OCI-LY3 (cell line): ENCODE measurements around the gene TMEM119.

Experiments
- H2AFZ ChIP-seq: fragments of 200-600, 300-600 bp; shearing (Covaris generic); 2 replicates; pipeline ENCODE4 v1.6.0; 2014; ENCODE audit warnings: antibody characterized with exemption, low read depth, low read length
- H3K27ac ChIP-seq: fragments of 200-600, 300-600 bp; sonication (generic); 2 replicates; pipeline ENCODE4 v1.5.1; 2014; ENCODE audit warnings: mild to moderate bottlenecking, low read length, moderate library complexity, mixed read lengths
- H3K27me3 ChIP-seq: fragments of 200-600, 300-600 bp; sonication (generic); 2 replicates; pipeline ENCODE4 v1.6.1; 2014; ENCODE audit warnings: low read depth, low read length, mixed read lengths
- H3K36me3 ChIP-seq: fragments of 200-600, 300-600 bp; sonication (generic); replicated peaks from 2 replicates; pipeline ENCODE3; 2014; ENCODE audit warnings: low read depth, low read length, mixed read lengths
- H3K4me1 ChIP-seq: fragments of 300-600, 200-600 bp; sonication (generic); 2 replicates; pipeline ENCODE4 v1.6.1; 2014; ENCODE audit warnings: low read length, mixed read lengths
- H3K4me2 ChIP-seq: fragments of 200-600, 300-600 bp; sonication (generic); 2 replicates; pipeline ENCODE4 v1.6.1; 2014; ENCODE audit warnings: low read length, mixed read lengths
- H3K4me3 ChIP-seq: fragments of 300-600, 200-600 bp; sonication (generic); 2 replicates; pipeline ENCODE4 v1.5.1; 2014; ENCODE audit warnings: antibody characterized with exemption, mild to moderate bottlenecking, low read length, moderate library complexity
- H3K79me2 ChIP-seq: fragments of 300-600, 200-600 bp; shearing (Covaris generic); 2 replicates; pipeline ENCODE4 v1.6.1; 2014; ENCODE audit warnings: mild to moderate bottlenecking, low read length, mixed read lengths
- H3K9ac ChIP-seq: fragments of 300-600, 200-600 bp; shearing (Covaris generic); 2 replicates; pipeline ENCODE4 v1.6.0; 2014; ENCODE audit warnings: mild to moderate bottlenecking, low read length, moderate library complexity
- H3K9me3 ChIP-seq: fragments of 200-600, 300-600 bp; shearing (Covaris generic); 2 replicates; pipeline ENCODE4 v1.6.1; 2014; ENCODE audit warnings: low read length, mixed read lengths; ENCODE audit not compliant: insufficient read depth
- H4K20me1 ChIP-seq: fragments of 200-600, 300-600 bp; sonication (generic); 2 replicates; pipeline ENCODE4 v1.6.1; 2016; ENCODE audit warnings: low read length, mixed read lengths; ENCODE audit not compliant: insufficient read depth
- CTCF ChIP-seq: fragments of 200-600, 300-600 bp; sonication (generic); IDR thresholded peaks from 2 replicates; pipeline ENCODE4 v1.5.1; 2014; ENCODE audit warnings: antibody characterized with exemption, low read length, low read depth
- EZH2phosphoT487 ChIP-seq: fragments of 200-600 bp; shearing (Covaris generic); IDR thresholded peaks from 2 replicates; pipeline ENCODE4 v1.6.1; 2018; ENCODE audit warnings: antibody characterized with exemption, mixed run types, low read depth

Gene TMEM119

GRCh38 chr12:108573317-108573716, 24.6 kb downstream of the TMEM119 start:
- Histone ChIP-seq H3K27ac (peak overlapping the region; percentile 50), H3K36me3 (peaks cover 9% of the 10 kb centered on the region), H2AFZ (no peak overlapping the region), H3K9me3 (no peaks in the 10 kb centered on the region), H3K79me2 (no peaks in the 10 kb centered on the region), H4K20me1 (no peaks in the 10 kb centered on the region), H3K4me1 (peaks cover 67% of the 10 kb centered on the region), H3K4me2 (peak overlapping the region; percentile 78), H3K27me3 (no peaks in the 10 kb centered on the region), H3K4me3 (peak overlapping the region; percentile 52), H3K9ac (no peak overlapping the region)
- no peak for TF ChIP-seq EZH2phosphoT487
- TF ChIP-seq CTCF: no peak

GRCh38 chr12:108572166-108572790, 25.6 kb downstream of the TMEM119 start:
- Histone ChIP-seq H3K36me3 (peaks cover 16% of the 10 kb centered on the region), H3K9ac (peak overlapping the region; percentile 15; the same call in 1 of the 2 replicates)

GRCh38 chr12:108571609-108572165, 26.2 kb downstream of the TMEM119 start:
- peak overlapping the region; percentile 15; the same call in 1 of the 2 replicates for H3K9ac ChIP-seq
- H3K4me3 ChIP-seq: peak overlapping the region; percentile 52; the same call in 1 of the 2 replicates
- peaks cover 83% of the 10 kb centered on the region for H3K4me1 ChIP-seq

More at GRCh38 chr12:108572166-108572790, 25.6 kb downstream of the TMEM119 start:
- H3K4me1 ChIP-seq: peaks cover 78% of the 10 kb centered on the region
- no peak overlapping the region for H2AFZ ChIP-seq
- no peaks in the 10 kb centered on the region for H3K27me3 ChIP-seq
- H3K27ac ChIP-seq: peak overlapping the region; percentile 50
- H3K9me3 ChIP-seq: no peaks in the 10 kb centered on the region
- H3K79me2 ChIP-seq: no peaks in the 10 kb centered on the region
- no peak for TF ChIP-seq EZH2phosphoT487
- TF ChIP-seq CTCF: no peak
- H3K4me2 ChIP-seq: peak overlapping the region; percentile 78
- H4K20me1 ChIP-seq: no peaks in the 10 kb centered on the region
- H3K4me3 ChIP-seq: peak overlapping the region; percentile 52

More at GRCh38 chr12:108571609-108572165, 26.2 kb downstream of the TMEM119 start:
- H3K27me3 ChIP-seq: no peaks in the 10 kb centered on the region
- H3K4me2 ChIP-seq: peak overlapping the region; percentile 78
- H4K20me1 ChIP-seq: no peaks in the 10 kb centered on the region
- H2AFZ ChIP-seq: no peak overlapping the region
- H3K79me2 ChIP-seq: no peaks in the 10 kb centered on the region
- H3K36me3 ChIP-seq: peaks cover 22% of the 10 kb centered on the region
- H3K27ac ChIP-seq: no peak overlapping the region
- TF ChIP-seq CTCF (no peak), EZH2phosphoT487 (no peak)
- H3K9me3 ChIP-seq: no peaks in the 10 kb centered on the region
